IMR-90 (cell line): Measurements from ENCODE around the gene ANKRD44.

Experiments
- BHLHE40 ChIP-seq: fragments of 150-350 bp; IDR thresholded peaks from 2 replicates; pipeline ENCODE4 v1.6.1; 2016; ENCODE audit warnings: mild to moderate bottlenecking, low read depth, low read length
- CEBPB ChIP-seq: IDR thresholded peaks from 2 replicates; pipeline ENCODE4 v1.6.1; 2012; ENCODE audit warnings: low read depth, low read length, improper control_type of control experiment
- CTCF ChIP-seq: conservative IDR thresholded peaks from 2 replicates; pipeline ENCODE4 v1.5.1; 2012; ENCODE audit warnings: mild to moderate bottlenecking, low read depth, low read length, improper control_type of control experiment
- MAFK ChIP-seq: IDR thresholded peaks from 2 replicates; pipeline ENCODE4 v1.6.1; 2012; ENCODE audit warnings: low read depth, low read length, improper control_type of control experiment
- MAZ ChIP-seq: IDR thresholded peaks from 2 replicates; pipeline ENCODE4 v1.6.1; 2012; ENCODE audit warnings: low read depth, mild to moderate bottlenecking, low read length, improper control_type of control experiment, moderate library complexity, borderline replicate concordance
- MXI1 ChIP-seq: IDR thresholded peaks from 2 replicates; pipeline ENCODE4 v1.6.1; 2012; ENCODE audit warnings: low read depth, mild to moderate bottlenecking, low read length, moderate library complexity, borderline replicate concordance
- POLR2A ChIP-seq: IDR thresholded peaks from 2 replicates; pipeline ENCODE4 v1.6.1; 2012; ENCODE audit warnings: mild to moderate bottlenecking, low read depth, low read length
- RAD21 ChIP-seq: IDR thresholded peaks from 2 replicates; pipeline ENCODE4 v1.6.1; 2012; ENCODE audit warnings: low read length, improper control_type of control experiment
- RCOR1 ChIP-seq: IDR thresholded peaks from 2 replicates; pipeline ENCODE4 v1.6.1; 2012; ENCODE audit warnings: mild to moderate bottlenecking, low read length, improper control_type of control experiment; ENCODE audit not compliant: insufficient replicate concordance
- SMC3 ChIP-seq: fragments of 150-350 bp; IDR thresholded peaks from 2 replicates; pipeline ENCODE4 v1.6.1; 2016; ENCODE audit warnings: low read depth, mild to moderate bottlenecking, antibody characterized with exemption, low read length, moderate library complexity

GRCh38 chr2:196992466-196992865 lies 318.1 kb downstream of the ANKRD44 start:
- TF ChIP-seq RCOR1 = no peak
- no peak for TF ChIP-seq POLR2A
- no peak for TF ChIP-seq MAFK
- TF ChIP-seq CTCF = no peak
- no peak for TF ChIP-seq MXI1
- TF ChIP-seq SMC3 = no peak
- no peak for TF ChIP-seq MAZ
- TF ChIP-seq CEBPB = no peak
- TF ChIP-seq RAD21 = no peak
- TF ChIP-seq BHLHE40 = no peak
